Left lung (tissue), 14 donors: ENCODE results near the gene KRTAP4-4. TPM values are rescaled to one million over a fixed set of nuclear protein-coding genes. Genes with fewer than 3 reads are reported as not detected.
"Not testable (repeated sequence)": the region's sequence is repeated elsewhere in the genome, so short reads cannot be mapped to it uniquely, and the experiment has no call there.

Experiments used
- ATAC-seq: fragments of 200-7000 bp; cut with Tn5 transposase; one replicate; pipeline ENCODE4 v1.9.1; 2020; ENCODE audit warnings: moderate library complexity
- DNase-seq, 4 donors: peaks; one replicate each; pipeline ENCODE4 v3.0.0-alpha.2; 2013 to 2020
- H3K27ac ChIP-seq, 2 donors: fragments of 200-600 bp; sonication (generic) in 1 of 2; one replicate each; pipeline versions ENCODE4 v1.5.0 to v1.8.0; 2020 to 2021
- H3K27me3 ChIP-seq, 2 donors: fragments of 200-600 bp; sonication (generic) in 1 of 2; one replicate each; pipeline versions ENCODE4 v1.5.0 to v1.8.0; 2020 to 2021
- H3K36me3 ChIP-seq, 2 donors: fragments of 200-600 bp; sonication (generic) in 1 of 2; one replicate each; pipeline versions ENCODE4 v1.5.0 to v1.8.0; 2020 to 2021
- H3K4me1 ChIP-seq, 2 donors: fragments of 200-600 bp; one replicate each; pipeline ENCODE4 v1.8.0; 2021
- H3K4me3 ChIP-seq, 2 donors: fragments of 200-600 bp; sonication (generic) in 1 of 2; one replicate each; pipeline versions ENCODE4 v1.5.0 to v1.8.0; 2020 to 2021; ENCODE audit warnings: mild to moderate bottlenecking in 1 of 2
- H3K9me3 ChIP-seq, 2 donors: fragments of 200-600 bp; sonication (generic) in 1 of 2; one replicate each; pipeline versions ENCODE4 v1.5.0 to v1.8.0; 2020 to 2021
- intact Hi-C, 2 donors: fragments of 100-400 bp; cut with DNase I; formaldehyde crosslinking; loops; one replicate each; pipeline versions ENCODE4 v1.11.2 to v1.14.2; 2022
- long read RNA-seq, 12 donors: library from polyadenylated mRNA in 2 of 12; unstranded in 2 of 12; transcript quantifications; one replicate each; pipeline ENCODE4 v2.0.0 and lab custom pipeline, GENCODE V29; 2019 to 2026
- polyA plus RNA-seq, 6 donors: library from polyadenylated mRNA; unstranded; fragments of 120-200 nt; gene quantifications; one replicate each; pipeline ENCODE4 v1.2.1, GENCODE V29; 2013; ENCODE audit not compliant: insufficient read length in 6 of 6
- total RNA-seq, 2 donors: library from RNA; stranded (reverse); fragmentation: NEBNext Ultra II Directional; extraction: Animal tissue kit (Norgen Biotek cat#: 25700); gene quantifications; one replicate each; pipeline ENCODE4 v1.2.1, GENCODE V29; 2021
- TF ChIP-seq, protein P1 (sequence below), 2 donors: fragments of 200-600 bp; sonication (generic) in 1 of 2; IDR thresholded peaks; one replicate each; pipeline versions ENCODE4 v1.5.0 to v1.8.0; 2021; ENCODE audit warnings: antibody characterized with exemption in 2 of 2
- donor health status: DM: no; HTN: yes; CAD: no.
- donor health status: DM: no; HTN: no; CAD: no.

Gene KRTAP4-4
- total RNA-seq = not detected
- polyA plus RNA-seq = not detected
- long read RNA-seq, donor 1 = 0 reads
- long read RNA-seq, donor 2 = 0 reads
- long read RNA-seq, donor 3 = 0 reads
- long read RNA-seq, donor 4 = 0 reads
- long read RNA-seq, donor 5 = 0 reads
- long read RNA-seq, donor 6 = 0 reads
- long read RNA-seq, donor 7 = 0 reads
- long read RNA-seq, donor 8 = 0 reads
- long read RNA-seq, donor 9 = 0 reads
- long read RNA-seq, donor 10 = 0 reads
- long read RNA-seq, donor 11 = 0 reads
- long read RNA-seq, donor 12 = 0 reads

DNA sequence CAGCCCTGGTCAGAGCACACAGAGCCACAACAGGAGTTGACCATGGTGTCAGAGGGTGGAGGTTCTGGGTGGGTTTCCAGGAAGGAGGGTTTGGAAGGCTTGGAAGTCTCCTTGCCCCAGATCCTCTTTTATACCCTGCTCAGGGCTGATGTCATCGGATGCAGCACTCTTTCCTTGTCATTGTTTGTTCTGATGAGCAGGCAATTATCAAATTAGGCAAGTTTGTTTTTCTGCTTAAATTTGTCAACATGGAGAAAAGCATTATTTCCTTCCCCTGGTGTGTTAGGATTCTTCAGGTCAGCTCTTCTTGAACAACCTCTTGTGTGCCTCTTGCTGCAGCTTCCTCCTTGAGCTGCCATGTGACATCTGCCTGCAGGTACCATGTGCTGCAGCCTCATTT, at the start of gene KRTAP4-4:
TSS of gene KRTAP4-4 (minus strand) at position 101 of the 400 bp plus-strand sequence. CDS start at position 44, 57 bp downstream.
- no peaks in the 10 kb centered on the region for H3K9me3 ChIP-seq
- no peak within 1 kb of the TSS for H3K4me3 ChIP-seq
- no peaks in the 10 kb centered on the region for H3K4me1 ChIP-seq
- TF ChIP-seq, protein P1, sequence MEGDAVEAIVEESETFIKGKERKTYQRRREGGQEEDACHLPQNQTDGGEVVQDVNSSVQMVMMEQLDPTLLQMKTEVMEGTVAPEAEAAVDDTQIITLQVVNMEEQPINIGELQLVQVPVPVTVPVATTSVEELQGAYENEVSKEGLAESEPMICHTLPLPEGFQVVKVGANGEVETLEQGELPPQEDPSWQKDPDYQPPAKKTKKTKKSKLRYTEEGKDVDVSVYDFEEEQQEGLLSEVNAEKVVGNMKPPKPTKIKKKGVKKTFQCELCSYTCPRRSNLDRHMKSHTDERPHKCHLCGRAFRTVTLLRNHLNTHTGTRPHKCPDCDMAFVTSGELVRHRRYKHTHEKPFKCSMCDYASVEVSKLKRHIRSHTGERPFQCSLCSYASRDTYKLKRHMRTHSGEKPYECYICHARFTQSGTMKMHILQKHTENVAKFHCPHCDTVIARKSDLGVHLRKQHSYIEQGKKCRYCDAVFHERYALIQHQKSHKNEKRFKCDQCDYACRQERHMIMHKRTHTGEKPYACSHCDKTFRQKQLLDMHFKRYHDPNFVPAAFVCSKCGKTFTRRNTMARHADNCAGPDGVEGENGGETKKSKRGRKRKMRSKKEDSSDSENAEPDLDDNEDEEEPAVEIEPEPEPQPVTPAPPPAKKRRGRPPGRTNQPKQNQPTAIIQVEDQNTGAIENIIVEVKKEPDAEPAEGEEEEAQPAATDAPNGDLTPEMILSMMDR (IDR thresholded peaks at IDR 0.05) = no peak
- H3K27me3 ChIP-seq = peaks cover 4 to 10% of the 10 kb centered on the region in 2 donors
- H3K36me3 ChIP-seq = no peaks in the 10 kb centered on the region
- no peak for DNase-seq
- H3K27ac ChIP-seq = no peak within 1 kb of the TSS
- no peak for ATAC-seq
- intact Hi-C loops = no loop called here

DNA sequence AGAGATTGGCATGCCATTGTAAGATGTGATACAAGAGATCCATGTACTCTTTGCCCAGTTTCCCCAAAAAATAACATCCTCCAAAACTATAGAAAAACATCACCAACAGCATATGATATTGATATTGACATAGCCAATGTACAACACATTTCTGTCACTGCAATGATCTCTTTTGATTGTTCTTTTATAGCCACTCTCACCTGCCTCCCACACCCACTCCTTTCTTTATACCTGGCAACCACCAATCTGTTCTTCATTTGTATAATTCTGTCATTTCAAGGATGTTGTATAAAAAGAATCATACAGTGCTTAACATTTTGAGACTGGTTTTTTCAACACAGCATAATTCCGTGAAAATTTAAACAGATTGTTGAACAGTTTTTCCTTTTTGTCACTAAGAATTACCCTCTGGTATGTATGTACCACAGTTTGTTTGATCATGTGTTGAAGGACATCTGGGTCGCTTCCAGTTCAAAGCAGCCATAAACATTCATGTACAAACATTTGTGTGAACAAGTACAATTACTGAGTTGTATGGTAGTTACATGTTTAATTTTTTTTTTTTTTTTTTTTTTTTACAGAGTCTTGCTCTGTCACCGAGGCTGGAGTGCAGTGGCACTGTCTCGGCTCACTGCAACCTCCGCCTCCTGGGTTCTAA, 39.0 kb upstream of the KRTAP4-4 start:
- no peaks in the 10 kb centered on the region for H3K4me1 ChIP-seq
- no peaks in the 10 kb centered on the region for H3K36me3 ChIP-seq
- TF ChIP-seq, protein P1 (IDR thresholded peaks at IDR 0.05) = no peak
- ATAC-seq (no peak), DNase-seq (no peak)
- no peaks in the 10 kb centered on the region for H3K27me3 ChIP-seq
- H3K27ac ChIP-seq = no peak overlapping the region
- no peak overlapping the region for H3K4me3 ChIP-seq
- intact Hi-C loops = no loop called here
- peaks cover 0 to 5% of the 10 kb centered on the region in 2 donors for H3K9me3 ChIP-seq

DNA sequence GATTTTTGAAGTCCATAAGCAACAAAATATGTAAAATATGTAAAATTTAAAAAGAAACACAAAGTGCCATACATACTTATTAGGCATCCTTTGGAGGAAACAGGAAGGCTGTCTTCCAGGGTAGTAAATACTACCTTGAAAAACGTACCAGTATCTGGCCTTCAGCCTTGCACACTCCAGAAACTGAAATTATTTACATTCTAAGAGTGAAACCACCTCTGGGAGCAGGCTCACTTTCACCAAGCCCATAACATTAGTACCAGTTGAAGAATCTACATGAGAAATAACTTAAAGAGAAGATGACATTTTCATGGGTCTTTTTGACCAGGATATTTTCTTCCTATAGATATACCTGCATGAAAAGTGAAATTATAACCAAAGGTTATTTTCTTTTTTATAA, 35.5 kb upstream of the KRTAP4-4 start:
- intact Hi-C loops = no loop called here
- Histone ChIP-seq H3K36me3 (no peaks in the 10 kb centered on the region), H3K9me3 (peaks cover 0 to 5% of the 10 kb centered on the region in 2 donors), H3K27ac (no peak overlapping the region), H3K4me1 (no peaks in the 10 kb centered on the region), H3K27me3 (no peaks in the 10 kb centered on the region), H3K4me3 (no peak overlapping the region)
- DNase-seq (no peak), ATAC-seq (no peak)
- TF ChIP-seq, protein P1 (IDR thresholded peaks at IDR 0.05) = no peak

DNA sequence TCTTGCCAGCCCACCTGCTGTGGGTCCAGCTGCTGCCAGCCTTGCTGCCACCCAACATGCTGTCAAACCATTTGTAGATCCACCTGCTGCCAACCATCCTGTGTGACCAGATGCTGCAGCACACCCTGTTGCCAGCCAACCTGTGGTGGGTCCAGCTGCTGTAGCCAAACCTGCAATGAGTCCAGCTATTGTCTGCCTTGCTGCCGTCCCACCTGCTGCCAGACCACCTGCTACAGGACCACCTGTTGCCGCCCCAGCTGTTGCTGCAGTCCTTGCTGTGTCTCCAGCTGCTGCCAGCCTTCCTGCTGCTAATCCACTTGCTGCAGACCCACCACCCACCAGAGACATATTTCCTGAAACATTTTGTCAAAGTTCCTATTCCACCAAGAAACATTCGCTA, 29.8 kb upstream of the KRTAP4-4 start:
- H3K4me1 ChIP-seq = no peaks in the 10 kb centered on the region
- peaks cover 0 to 18% of the 10 kb centered on the region in 2 donors for H3K27me3 ChIP-seq
- DNase-seq (no peak), ATAC-seq (no peak)
- H3K27ac ChIP-seq = no peak overlapping the region
- no peaks in the 10 kb centered on the region for H3K36me3 ChIP-seq
- intact Hi-C loops = no loop called here
- H3K4me3 ChIP-seq = no peak overlapping the region
- no peaks in the 10 kb centered on the region for H3K9me3 ChIP-seq
- TF ChIP-seq, protein P1 (IDR thresholded peaks at IDR 0.05) = no peak

DNA sequence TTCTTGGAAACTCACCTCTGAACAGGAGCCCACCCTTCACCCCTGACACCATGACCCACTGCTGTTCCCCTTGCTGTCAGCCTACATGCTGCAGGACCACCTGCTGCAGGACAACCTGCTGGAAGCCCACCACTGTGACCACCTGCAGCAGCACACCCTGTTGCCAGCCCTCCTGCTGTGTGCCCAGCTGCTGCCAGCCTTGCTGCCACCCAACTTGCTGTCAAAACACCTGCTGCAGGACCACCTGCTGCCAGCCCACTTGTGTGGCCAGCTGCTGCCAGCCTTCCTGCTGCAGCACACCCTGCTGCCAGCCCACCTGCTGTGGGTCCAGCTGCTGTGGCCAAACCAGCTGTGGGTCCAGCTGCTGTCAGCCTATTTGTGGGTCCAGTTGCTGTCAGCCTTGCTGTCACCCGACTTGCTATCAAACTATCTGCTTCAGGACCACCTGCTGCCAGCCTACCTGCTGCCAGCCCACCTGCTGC, 29.3 kb upstream of the KRTAP4-4 start, which contains the start of gene KRTAP9-1:
TSS of gene KRTAP9-1 (plus strand) at position 51 of the 482 bp plus-strand sequence. CDS start at position 51, 0 bp downstream.
- H3K36me3 ChIP-seq, intact Hi-C loops, ATAC-seq: not testable (repeated sequence)

More for the DNA sequence above, 29.3 kb upstream of the KRTAP4-4 start, which contains the start of gene KRTAP9-1:
- H3K27me3 ChIP-seq = peaks cover 0 to 18% of the 10 kb centered on the region in 2 donors
- not testable (repeated sequence) for H3K4me3 ChIP-seq, H3K27ac ChIP-seq, H3K9me3 ChIP-seq, H3K4me1 ChIP-seq, DNase-seq
